Mucosa of gallbladder (tissue), 1 donor: ENCODE results near the gene ORM1. TPM values are rescaled to one million over a fixed set of nuclear protein-coding genes. Genes with fewer than 3 reads are reported as not detected.

ENCODE experiments used
- DNase-seq: peaks from one replicate; pipeline ENCODE4 v3.0.0-alpha.2; 2020; ENCODE audit warnings: low spot score
- total RNA-seq: library from RNA; stranded (reverse); gene quantifications from one replicate; pipeline ENCODE4 v1.2.1, GENCODE V29; 2021
- donor health status: DM: no; HTN: no; CAD: no.

ORM1 gene
- total RNA-seq, 1 donor from 2014 or later = 12.7 TPM

GRCh38 chr9:114364134-114365041 lies 41.5 kb downstream of the ORM1 start:
- DNase-seq = no peak

- DNase-seq = no peak
Observed at GRCh38 chr9:114365194-114365593, 42.3 kb downstream of the ORM1 start.

- DNase-seq = peak; percentile 31
Observed at GRCh38 chr9:114366334-114367128, 43.6 kb downstream of the ORM1 start.

GRCh38 chr9:114367366-114367765 lies 44.5 kb downstream of the ORM1 start:
- no peak for DNase-seq

- DNase-seq = no peak
Observed at GRCh38 chr9:114367772-114368569, 45.1 kb downstream of the ORM1 start.

GRCh38 chr9:114369216-114370130 lies 46.6 kb downstream of the ORM1 start:
- no peak for DNase-seq

GRCh38 chr9:114370251-114370967 lies 47.5 kb downstream of the ORM1 start:
- no peak for DNase-seq

- DNase-seq = no peak
Observed at GRCh38 chr9:114370968-114371320, 48.0 kb downstream of the ORM1 start.

- DNase-seq = no peak
Observed at GRCh38 chr9:114371343-114371944, 48.5 kb downstream of the ORM1 start.

GRCh38 chr9:114371973-114372917 lies 49.3 kb downstream of the ORM1 start:
- no peak for DNase-seq

GRCh38 chr9:114372921-114373448 lies 50.1 kb downstream of the ORM1 start:
- peak; percentile 71 for DNase-seq

GRCh38 chr9:114373960-114374730 lies 51.2 kb downstream of the ORM1 start:
- DNase-seq = no peak

GRCh38 chr9:114374936-114375335 lies 52.0 kb downstream of the ORM1 start:
- DNase-seq = no peak

- no peak for DNase-seq
Observed at GRCh38 chr9:114375386-114376175, 52.7 kb downstream of the ORM1 start.
